ENCODE data around the gene ZXDC.

ZXDC gene

DNA sequence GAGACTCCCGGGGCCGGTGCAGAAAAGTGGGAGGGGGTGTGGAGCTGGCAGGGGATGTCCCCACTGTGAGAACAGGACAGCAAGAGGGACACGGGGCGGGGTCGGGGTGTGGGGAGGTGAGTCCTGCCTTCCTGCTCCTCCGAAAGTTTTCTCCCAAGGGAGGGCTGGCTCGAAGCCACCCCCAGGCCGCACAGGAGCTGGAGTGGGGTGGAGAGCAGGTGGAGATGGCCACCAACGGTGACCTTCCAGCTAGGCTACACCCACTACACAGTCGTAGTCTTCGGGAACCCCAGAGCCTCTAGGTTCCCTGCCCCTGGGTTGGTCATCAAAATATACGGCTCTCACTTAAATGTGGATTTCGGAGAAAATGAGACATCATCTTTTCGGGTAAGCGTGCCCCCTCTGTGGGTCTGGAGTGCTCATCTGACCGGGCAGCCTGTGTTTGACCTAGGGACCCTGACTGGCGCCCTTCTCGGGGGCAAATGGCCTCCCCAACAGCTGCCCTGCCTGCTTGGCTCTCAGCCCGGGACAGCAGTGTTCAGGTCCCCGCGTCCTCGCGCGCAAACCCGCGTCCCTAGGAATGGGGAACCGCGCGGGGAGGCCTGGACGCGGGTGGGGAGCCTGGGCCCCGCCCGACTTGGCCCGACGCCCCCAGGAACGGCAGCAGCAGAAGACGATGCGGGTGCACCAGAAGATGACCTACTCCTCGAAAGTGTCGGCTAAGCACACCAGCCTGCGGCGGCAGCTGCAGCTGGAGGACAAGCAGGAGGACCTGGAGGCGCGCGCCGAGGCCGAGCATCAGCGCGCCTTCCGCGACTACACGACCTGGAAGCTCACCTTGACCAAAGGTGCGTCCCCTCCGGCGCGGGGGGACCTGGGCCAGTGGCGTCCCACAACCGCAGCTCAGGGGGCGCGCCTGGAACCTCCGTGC lies 59.8 kb downstream of the ZXDC start:
- no peak for DNase-seq (ENCODE audit: low read depth, low spot score)

DNA sequence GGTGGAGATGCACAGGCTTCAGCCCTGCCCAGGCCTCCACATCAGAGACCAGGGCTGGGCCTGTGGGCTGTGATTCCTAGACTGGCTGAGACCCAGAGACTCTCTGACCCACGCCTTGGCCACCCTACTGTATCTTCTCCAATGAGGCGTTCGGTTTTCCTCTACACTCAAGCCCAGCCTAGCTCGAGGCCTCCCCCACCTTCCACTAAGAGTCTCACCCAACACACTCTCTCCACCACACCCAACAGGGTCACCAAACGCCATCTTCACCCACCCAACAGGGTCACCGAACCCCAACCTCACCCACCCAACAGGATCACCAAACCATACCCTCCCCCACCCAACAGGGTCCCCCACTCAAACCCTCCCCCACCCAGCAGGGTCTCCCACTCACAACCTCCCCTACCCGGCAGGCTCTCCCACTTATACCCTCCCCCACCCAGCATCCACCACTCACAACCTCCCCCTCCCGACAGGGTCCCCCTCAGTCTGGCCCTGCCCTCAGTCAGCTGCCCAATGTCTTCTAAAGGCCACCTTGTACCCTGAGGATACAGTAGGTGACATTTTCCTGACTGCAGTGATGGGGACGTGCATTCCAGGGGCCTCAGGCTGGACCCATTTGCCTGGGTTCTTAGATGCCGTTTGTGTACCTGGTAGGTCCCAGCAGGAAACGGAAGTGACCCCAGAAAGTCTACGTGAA lies 60.6 kb downstream of the ZXDC start:
- no peak for DNase-seq (ENCODE audit: low read depth, low spot score)

DNA sequence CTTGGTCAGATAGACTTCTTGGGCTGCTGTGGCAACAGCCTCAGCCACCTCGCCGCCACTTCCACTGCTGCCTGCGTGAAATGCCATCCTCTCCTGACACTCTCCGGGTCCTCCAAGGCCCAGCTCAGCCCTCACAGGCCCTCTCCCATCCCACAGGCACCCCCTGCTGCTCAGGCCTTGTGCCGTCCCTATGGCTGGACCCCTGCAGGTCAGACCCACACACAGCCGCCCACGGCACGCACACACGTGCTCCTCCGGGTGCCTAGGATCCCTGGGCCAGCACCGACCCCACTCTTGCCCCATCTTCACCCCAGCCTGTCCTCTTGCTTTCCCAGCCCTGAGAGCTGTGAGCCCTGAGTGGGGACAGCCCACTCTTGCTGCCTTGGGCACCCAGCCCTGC lies 61.3 kb downstream of the ZXDC start:
- DNase-seq (ENCODE audit: low read depth, low spot score): no peak

DNA sequence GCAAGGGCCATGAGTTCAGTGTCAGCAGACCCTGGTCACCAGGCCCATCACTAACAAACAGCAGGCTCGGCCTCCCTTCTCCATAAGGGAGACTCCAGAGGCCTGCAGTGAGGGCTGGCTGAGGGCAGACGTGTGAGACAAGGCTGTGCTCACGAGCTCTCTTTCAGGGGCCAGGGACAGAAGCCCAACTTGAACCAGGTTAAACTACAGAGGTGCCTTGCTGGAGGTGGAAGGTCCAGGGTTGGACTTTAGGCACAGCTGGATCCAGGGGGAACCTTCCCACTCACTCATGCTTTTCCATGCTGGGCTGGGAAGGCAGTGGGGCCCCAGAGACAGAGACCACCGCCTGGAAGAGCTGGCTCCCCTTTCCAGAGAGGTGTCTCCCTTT lies 62.0 kb downstream of the ZXDC start:
- no peak for DNase-seq (ENCODE audit: low read depth, low spot score)

DNA sequence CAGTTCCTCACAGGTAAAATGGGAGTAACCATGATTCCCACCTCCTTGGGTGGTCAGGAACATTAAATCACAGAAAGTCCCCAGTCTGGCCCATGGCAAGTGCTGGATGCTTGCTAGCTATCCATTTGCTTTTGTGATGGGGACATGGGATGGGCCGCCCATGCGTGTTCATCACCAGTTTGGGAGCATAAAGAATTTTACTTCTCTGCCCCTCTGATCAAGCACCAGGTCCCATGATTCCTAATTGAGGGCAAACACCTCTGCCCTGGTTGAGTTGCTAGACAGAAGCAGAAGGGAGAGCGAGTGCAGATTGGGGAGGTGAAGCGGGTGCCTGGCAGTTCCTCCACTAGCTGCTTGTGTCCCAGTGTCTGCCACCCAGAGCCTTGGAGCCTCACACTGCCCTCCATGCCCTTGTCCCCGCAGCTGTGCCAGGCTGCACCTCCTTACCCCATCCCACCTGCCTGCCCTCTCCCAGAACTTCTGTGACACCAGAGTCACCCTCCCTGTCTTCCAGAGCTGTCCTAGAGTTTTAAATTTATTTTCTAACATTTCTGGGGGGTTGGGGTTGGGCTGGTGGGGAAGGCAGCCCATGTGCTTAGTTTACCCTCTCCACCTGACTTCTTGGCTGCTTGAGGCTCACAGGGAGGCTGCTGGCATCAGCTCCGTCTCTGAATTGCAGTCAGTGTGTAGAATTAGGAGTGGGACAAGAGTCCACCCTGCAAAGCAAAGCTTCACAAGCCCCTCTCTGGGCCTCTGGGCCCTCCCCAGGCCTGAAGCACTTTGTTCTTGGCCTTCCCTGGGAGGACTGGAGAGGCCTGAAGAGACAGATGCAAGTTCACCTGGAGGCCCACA lies 62.6 kb downstream of the ZXDC start:
- DNase-seq (ENCODE audit: low read depth, low spot score): no peak

DNA sequence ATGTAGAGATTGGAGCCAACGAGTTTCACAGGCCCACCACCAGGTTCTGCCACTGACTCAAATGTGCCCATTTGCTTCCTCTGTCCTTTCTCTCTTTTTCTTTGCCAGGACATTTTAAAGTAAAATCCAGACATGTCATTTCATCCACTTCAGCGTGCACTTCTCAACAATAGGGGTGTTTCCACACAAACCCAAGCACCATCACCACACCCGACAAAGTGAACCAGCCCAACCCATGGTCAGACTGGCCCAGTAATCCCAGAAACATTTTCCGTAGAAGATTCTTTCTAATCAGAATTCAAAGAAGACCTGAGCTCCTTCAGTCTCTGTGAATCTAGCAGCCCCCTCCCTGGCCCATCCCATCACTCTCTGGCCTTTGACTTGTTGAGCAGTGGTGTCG lies 67.6 kb downstream of the ZXDC start:
- no peak for DNase-seq (ENCODE audit: low read depth, low spot score)

DNA sequence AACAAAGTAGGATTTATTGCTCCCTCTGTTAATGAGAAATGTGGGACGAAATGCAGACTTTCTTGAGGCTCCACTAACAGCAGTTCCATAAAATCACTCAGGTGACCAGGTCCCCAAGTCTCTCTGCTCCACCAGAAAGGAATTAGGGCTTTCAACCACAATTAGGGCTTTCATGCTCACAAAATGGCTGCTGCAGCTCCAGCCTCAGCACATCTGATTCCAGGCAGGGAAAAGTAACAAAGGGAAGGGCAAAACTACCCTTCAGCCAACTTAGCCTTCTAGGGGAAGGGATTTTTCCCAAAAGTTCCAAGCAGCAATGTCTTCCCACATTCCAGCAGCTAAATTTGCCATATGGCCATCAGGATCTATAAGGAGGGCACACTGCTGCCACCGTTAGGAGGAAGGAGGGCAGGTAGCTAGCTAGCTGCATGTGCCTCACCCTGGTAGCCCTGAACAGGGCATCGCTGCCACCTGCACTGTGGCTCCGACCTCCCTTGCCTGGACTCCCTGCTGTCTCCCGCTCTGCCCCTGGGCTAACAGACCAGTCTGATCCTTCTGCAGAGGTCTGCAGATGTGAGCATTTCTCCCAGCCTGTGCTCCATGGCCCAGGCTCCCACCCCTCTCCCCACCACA lies 68.2 kb downstream of the ZXDC start:
- DNase-seq (ENCODE audit: low read depth, low spot score): no peak

DNA sequence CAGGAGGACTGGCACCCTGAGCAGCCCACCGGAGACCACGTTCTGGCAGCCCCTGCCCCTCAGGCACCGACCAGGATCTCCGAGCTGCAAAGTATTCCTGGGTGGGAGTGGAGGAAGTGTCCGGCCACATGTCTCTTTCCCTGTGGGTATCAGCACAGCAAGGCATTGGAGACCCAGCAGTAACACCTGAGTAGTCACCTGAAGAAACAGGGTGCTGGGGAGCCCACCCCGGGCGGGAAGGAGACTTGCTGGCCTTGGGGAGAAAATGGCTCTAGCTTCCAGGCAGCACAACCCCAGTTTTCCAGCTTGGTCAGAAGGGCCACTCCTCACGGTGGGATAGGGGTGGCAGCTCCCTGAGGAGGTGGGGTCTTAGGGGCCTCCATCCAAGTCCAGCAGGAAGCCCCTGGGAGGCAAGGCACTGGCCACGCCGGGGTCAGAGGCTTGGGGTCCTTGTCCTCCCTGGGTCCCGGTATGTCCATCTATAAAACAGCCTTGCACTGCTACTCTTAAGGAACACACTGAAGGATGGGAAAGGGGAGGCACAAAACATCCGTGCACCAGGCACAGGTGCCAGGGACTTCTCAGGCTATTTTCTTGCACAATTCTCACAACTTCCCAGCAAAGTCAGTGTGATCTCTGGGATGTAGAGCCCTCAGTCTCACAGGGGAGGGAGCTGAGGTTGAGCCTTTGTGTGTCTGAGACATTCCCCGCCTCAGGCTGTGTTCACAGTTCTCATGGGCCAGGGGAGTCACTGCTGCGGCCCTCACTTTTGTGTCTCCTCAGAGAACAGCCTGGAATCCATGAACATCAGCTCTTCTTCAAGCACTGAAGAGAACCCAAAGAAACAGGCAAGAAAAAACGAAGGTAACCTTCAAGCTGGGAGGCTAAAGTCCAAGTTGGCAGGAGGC lies 69.0 kb downstream of the ZXDC start:
- DNase-seq (ENCODE audit: low read depth, low spot score): peak; percentile 40

DNA sequence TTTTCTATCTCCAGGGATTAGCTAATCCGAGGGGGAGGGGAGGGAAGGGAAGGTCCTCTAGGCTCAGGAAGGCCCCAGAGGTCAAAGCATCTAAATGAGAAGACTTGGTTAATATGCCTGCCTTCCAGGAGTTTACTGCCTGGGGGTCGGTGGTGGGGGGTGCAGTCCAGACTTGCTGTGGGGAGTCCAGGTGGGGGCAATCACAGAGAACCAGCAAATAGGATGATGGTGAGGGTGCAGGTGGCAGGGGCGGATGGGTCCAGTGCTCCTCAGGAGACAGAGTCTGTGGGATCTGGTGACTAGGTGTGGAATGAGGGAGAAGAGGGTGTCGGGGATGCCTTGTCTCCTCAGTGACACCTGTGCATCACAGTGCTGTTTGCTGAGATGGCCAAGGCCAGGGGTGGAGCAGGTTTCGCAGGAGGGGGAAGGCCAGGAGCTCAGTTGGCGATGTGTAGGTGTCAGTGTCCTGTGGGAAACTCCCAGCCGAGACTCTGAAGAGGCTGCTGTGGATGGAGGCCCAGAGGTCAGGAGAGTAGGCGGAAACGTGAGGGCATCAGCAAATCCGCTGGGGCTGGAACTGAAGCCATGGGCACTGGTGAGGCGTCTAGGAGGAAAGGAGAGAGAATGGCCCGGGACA lies 72.9 kb downstream of the ZXDC start:
- no peak for DNase-seq (ENCODE audit: low read depth, low spot score)

DNA sequence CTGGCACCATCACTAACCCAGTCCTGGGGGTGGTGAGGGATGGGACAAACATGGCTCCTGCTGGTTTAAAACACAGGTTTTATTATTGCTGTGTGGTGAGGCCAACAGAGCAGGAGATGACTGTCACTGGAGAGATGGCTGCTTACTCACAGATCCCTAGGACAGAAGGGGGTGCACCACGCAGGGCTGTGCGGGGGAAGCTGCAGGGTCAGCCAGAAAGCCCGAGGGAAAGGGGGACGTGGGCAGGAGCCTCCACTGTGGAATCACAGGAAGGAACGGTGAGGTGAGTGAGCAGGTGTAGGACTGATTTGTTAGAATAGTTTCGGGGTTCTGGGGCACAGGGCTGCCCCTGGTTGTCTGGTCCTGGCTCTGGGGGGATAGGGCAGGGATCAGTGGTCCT lies 73.5 kb downstream of the ZXDC start:
- DNase-seq (ENCODE audit: low read depth, low spot score): no peak

DNA sequence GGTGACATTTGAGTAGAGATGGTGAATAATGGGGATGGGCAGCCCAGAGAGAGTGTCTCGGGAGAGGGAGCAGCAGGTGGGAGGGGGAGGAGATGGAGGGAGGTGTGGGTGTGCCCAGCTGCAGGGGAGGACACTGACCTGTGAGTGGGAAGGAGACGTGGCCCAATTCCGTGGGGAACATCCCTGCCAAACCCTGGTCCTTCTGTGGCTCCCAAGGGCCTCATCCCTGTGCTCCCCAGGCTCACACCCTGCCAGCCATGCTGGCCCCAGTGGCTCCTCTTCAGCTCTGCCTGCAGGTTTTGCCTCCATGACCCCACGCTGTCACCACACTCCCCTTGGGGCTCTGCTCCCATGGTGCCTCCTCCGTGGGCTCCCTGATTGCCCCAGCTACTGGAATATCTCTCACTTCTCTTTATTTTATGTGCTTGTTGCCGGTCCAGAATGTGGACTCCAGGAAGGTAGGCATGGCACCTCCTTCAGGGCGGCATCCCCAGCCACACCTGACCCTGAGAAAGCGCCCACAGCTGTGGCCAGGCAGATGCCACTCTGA lies 74.0 kb downstream of the ZXDC start:
- no peak for DNase-seq (ENCODE audit: low read depth, low spot score)

DNA sequence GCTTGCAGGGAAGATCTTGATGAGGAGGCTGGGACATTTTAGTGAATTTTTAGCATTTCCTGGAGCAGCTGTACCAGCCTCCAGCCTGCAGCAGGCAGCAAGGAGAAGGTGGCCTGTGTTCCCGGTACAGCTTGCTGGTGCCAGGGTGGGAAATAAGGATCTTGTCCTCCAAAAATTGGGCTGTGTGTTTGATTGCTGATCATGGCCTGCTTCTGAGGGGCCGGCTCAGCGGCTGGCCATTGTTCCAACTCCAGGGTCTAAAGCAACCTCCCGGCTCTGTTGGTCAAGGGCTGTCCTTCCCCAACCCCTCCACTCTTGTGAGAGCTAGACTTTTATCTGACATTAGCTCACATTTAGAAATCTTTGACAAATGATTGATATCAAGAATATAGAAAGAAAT lies 75.9 kb downstream of the ZXDC start:
- DNase-seq (ENCODE audit: low read depth, low spot score): no peak

DNA sequence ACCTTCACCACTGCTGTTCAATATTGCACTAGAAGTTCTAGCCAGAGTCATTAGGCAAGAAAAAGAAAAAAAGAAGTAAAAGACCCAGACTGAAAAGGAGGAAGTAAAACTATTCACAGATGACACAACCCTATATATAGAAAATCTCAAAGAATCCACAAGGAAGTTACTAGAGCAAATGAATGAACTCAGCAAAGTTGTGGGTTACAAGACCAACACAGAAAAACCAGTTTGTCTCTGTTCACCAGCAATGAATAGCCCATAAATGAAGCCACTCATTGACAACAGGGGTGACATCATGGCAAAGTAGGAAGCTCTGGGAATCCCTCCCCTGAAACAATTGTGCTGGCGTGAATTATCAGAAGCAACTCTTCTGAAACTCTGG lies 76.3 kb downstream of the ZXDC start:
- DNase-seq (ENCODE audit: low read depth, low spot score): no peak

DNA sequence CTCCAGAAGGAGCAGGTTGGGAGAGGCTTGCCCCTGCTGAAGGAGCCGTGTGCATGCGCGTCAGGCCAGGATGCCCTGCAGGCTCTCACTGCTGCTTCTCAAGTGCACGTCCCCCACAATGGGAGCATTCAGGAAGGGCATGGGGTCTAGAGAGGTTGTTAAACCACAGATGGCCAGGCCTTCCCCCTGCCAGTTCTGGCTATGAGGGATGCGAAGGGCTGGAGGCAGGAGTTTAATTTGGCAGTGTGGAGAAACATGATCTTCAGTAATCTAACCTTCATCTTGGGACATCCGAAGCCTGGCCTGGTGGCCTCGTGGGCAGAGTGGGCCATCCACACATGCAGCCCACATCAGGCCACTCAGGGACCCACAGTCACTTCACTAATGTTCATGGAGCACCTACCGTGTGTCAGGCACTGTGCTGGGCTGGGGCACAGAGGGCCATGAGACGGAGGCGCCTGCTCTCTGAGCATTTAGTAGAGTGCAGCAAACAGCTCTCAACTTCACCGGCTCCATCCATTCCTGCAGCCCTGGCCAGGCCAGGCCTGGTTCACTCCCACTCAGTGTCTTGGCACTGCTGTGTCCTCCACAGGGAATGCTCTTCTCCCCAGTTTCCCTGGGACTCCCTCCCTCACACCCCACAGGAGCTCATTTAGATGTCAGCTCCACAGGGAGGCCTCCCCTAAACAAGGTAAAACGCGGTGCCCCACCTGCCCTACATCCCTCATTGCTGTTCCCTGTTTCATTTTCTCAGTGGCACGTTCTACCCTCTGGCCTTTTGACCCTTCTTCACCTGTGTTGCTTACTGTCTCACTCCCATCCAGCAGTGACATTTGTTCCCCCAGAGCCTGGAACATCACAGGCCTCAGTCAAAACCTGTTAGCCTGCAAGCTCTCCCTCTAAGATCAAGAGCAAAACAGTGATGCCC lies 77.0 kb downstream of the ZXDC start:
- DNase-seq (ENCODE audit: low read depth, low spot score): no peak

DNA sequence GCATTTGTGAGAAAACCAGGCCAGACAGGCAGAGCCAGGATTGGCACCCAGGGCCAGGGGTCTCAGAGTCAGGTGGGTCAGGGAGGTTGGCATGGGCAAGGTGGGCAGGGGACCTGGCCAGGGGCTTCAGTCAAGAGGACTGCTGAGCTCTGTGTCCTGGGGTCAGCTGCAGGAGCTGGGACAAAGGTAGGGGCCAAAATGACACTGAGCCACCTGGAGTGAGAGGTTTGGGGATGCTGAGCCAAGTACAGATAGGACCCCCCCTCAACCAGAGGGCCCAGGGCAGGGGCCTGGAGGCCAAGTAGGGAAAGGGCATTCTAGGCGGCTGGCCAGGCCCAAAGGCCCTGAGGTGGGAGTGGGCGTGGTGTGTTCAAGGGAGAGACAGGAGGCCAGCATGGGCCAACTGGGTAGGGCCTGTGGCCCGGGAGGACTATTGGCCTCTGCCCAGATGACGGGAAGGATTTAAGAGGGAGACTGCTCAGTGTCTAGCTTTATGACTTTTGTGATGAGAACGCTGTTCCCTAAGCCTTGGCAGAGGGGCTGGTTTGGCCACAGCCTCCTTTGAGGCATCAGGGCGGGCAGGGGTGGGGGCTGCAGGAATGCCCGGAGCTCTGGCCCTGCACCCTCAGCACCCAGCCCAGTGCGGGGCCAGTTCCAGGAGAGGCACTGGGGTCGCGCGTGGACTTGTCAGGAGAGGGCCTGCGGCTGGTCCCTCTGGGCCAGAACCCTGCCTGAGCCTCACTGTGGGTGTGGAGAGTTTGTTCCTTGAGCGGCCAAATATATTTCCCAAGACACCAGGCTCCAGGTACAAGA lies 77.9 kb downstream of the ZXDC start:
- DNase-seq (ENCODE audit: low read depth, low spot score): no peak

DNA sequence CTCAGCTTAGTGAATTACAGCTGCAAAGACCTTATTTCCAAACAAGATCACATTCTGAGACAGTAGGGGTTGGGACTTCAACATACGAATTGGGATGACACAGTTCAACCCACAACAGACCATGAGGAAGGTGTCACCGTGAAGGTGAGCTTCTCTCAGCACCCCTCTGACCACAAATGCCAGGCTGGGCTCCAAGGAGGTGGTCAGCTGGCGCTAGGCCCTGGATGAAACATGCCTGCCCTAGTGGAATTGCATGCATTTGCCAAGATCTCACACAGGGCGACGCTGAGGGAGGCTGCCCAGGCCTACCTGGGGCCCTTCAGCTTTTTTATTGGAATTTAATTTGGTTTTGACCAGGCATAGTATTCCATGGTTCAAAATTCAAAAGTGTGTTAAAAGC lies 79.2 kb downstream of the ZXDC start:
- no peak for DNase-seq (ENCODE audit: low read depth, low spot score)

DNA sequence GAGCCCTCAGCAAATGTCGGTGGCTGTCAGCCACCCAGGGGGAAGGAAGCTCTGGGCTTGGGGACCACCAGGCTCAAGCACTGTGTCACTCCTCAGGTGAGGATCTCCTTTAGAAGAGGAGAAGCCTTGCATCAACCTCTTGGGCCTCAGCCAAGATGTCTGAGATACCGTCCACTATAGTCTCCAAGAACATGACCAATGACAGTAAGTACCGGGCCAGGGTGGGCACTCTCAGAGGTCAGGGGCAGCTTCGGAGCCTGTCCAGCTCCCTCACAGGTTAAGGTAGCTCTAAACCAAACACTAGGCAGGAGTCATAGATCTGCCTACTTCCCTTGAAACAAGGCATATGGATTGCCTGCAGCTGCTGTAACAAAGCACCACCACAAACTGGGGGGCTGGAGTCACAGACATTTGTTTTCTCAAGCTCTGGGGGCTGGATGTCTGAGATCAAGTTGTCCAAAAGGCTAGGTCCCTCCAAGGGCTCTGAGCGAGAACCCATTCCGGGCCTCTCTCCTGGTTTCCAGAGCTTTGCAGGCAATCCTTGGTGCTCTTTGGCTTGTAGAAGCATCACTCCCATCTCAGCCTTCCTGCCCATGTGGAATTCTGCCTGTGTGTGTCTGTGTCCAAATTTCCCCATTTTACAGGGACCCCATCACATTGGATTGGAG lies 79.7 kb downstream of the ZXDC start:
- DNase-seq (ENCODE audit: low read depth, low spot score): no peak

DNA sequence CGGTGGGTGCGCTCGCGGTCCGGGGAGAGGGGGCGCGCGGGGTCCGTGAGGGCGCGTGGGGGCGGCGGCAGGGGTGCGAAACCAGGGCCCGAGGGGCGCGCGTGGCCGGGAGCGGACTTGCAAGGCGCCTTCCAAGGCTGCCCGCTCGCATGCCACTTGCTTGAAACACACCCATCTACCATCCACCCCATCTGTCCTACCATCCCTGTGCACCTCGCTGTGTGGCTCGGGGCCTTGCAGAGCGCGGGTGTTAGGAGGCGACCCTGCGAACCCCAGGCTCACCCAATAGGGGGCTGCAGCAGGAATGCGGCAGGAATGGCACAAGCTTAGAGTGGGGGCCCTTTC lies 80.7 kb downstream of the ZXDC start:
- DNase-seq (ENCODE audit: low read depth, low spot score): no peak
